Spleen (tissue), 13 donors: ENCODE measurements around the gene CTDP1. TPM values are rescaled to one million over a fixed set of nuclear protein-coding genes. Genes with fewer than 3 reads are reported as not detected.
A peak's percentile ranks its signal among the peaks of the same experiment; 100 is the strongest.

ENCODE experiments used
- DNase-seq: peaks from one replicate; pipeline ENCODE4 v3.0.0-alpha.2; 2020
- H3K27ac ChIP-seq, 8 donors: fragments of 200-600 bp; sonication (generic) in 7 of 8; 1 replicate in 4 of 8; 2 replicates in 4 of 8; pipeline versions ENCODE4 v1.5.0 to v1.8.0; 2016 to 2021; ENCODE audit warnings: inconsistent platforms in 4 of 8, mild to moderate bottlenecking in 4 of 8, moderate library complexity in 1 of 8
- H3K27me3 ChIP-seq, 7 donors: fragments of 200-600 bp; sonication (generic) in 6 of 7; replicated peaks in 1 of 7; 1 replicate in 4 of 7; 2 replicates in 3 of 7; pipeline versions ENCODE4 v1.5.0 to v1.8.0; 2016 to 2021; ENCODE audit warnings: inconsistent platforms in 3 of 7, mild to moderate bottlenecking in 1 of 7
- H3K36me3 ChIP-seq, 6 donors: fragments of 200-600 bp; sonication (generic) in 5 of 6; 1 replicate in 4 of 6; 2 replicates in 2 of 6; pipeline versions ENCODE4 v1.5.0 to v1.8.0; 2016 to 2021; ENCODE audit warnings: inconsistent platforms in 2 of 6
- H3K4me1 ChIP-seq, 6 donors: fragments of 200-600 bp; sonication (generic) in 5 of 6; 1 replicate in 3 of 6; 2 replicates in 3 of 6; pipeline versions ENCODE4 v1.5.0 to v1.8.0; 2016 to 2021; ENCODE audit warnings: inconsistent platforms in 3 of 6
- H3K4me3 ChIP-seq, 8 donors: fragments of 200-600 bp; sonication (generic) in 7 of 8; 1 replicate in 4 of 8; 2 replicates in 4 of 8; pipeline versions ENCODE4 v1.5.0 to v1.8.0; 2016 to 2021; ENCODE audit warnings: inconsistent platforms in 4 of 8, mild to moderate bottlenecking in 4 of 8, moderate library complexity in 2 of 8
- H3K9me3 ChIP-seq, 8 donors: fragments of 200-600 bp; sonication (generic) in 7 of 8; 1 replicate in 4 of 8; 2 replicates in 4 of 8; pipeline versions ENCODE4 v1.5.0 to v1.8.0; 2016 to 2021; ENCODE audit warnings: inconsistent platforms in 4 of 8
- POLR2A ChIP-seq, 3 donors: fragments of 450-650 bp; IDR thresholded peaks; one replicate each; pipeline ENCODE4 v1.5.1; 2017; ENCODE audit warnings: antibody characterized with exemption in 3 of 3, mild to moderate bottlenecking in 1 of 3
- POLR2AphosphoS5 ChIP-seq, 3 donors: sonication (generic); formaldehyde crosslinking; IDR thresholded peaks; one replicate each; pipeline ENCODE4 v1.5.1; 2017; ENCODE audit warnings: antibody characterized with exemption in 3 of 3
- WGBS, 5 donors: extraction: QIAGEN DNeasy Blood & Tissue Kit in 3 of 5; methylation state at CpG; one replicate each; pipeline versions ENCODE4 v1.1.5 to v1.1.7; 2013 to 2018; 5-methylcytosine and 5-hydroxymethylcytosine counted together
- intact Hi-C: fragments of 100-400 bp; cut with DNase I; formaldehyde crosslinking; loops from one replicate; pipeline ENCODE4 v1.15.0; 2023; ENCODE audit warnings: low total_unique reads
- long read RNA-seq, 2 donors: transcript quantifications; one replicate each; lab custom pipeline, GENCODE V29; 2026
- polyA plus RNA-seq, 3 donors: library from polyadenylated mRNA; stranded (reverse); fragments of 200-250 nt; gene quantifications; one replicate each; pipeline ENCODE4 v1.2.1, GENCODE V29; 2013
- total RNA-seq, 7 donors: library from RNA; depleted of rRNA in 3 of 7; stranded (reverse); fragments of >200 nt in 3 of 7; fragmentation: NEBNext Ultra II Directional in 4 of 7; extraction: Animal tissue kit (Norgen Biotek cat#: 25700) in 4 of 7; gene quantifications; one replicate each; pipeline versions ENCODE4 v1.1.0 to v1.2.1, GENCODE V29; 2016 to 2021
- TF ChIP-seq, protein P1 (sequence below), 11 experiments: fragments of 200-600 bp in 7 of 11; fragments of 450-650 bp in 4 of 11; sonication (generic) in 4 of 11; IDR thresholded peaks in 8 of 11; conservative IDR thresholded peaks in 3 of 11; 1 replicate in 7 of 11; 2 replicates in 4 of 11; pipeline versions ENCODE4 v1.4.0 to v1.8.0; 2016 to 2021; ENCODE audit warnings: antibody characterized with exemption in 11 of 11, inconsistent platforms in 4 of 11, mild to moderate bottlenecking in 1 of 11
- donor health status: healthy with polysubstance abuse.
- donor health status: DM: no; HTN: no; CAD: no; lungs with moderate emphysema.
- donor health status: DM: no; HTN: no; CAD: no.
- donor health status: Bipolar disorder and iron deficiency.
- donor health status: healthy.
- donor health status: DM: no; HTN: no; CAD: no.
- donor health status: DM: yes; HTN: yes; CAD: no.

Gene CTDP1, protein sequence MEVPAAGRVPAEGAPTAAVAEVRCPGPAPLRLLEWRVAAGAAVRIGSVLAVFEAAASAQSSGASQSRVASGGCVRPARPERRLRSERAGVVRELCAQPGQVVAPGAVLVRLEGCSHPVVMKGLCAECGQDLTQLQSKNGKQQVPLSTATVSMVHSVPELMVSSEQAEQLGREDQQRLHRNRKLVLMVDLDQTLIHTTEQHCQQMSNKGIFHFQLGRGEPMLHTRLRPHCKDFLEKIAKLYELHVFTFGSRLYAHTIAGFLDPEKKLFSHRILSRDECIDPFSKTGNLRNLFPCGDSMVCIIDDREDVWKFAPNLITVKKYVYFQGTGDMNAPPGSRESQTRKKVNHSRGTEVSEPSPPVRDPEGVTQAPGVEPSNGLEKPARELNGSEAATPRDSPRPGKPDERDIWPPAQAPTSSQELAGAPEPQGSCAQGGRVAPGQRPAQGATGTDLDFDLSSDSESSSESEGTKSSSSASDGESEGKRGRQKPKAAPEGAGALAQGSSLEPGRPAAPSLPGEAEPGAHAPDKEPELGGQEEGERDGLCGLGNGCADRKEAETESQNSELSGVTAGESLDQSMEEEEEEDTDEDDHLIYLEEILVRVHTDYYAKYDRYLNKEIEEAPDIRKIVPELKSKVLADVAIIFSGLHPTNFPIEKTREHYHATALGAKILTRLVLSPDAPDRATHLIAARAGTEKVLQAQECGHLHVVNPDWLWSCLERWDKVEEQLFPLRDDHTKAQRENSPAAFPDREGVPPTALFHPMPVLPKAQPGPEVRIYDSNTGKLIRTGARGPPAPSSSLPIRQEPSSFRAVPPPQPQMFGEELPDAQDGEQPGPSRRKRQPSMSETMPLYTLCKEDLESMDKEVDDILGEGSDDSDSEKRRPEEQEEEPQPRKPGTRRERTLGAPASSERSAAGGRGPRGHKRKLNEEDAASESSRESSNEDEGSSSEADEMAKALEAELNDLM
- total RNA-seq (10 to 100 TPM; 24.5 to 54.6 (median 30.5) TPM), polyA plus RNA-seq (10 to 100 TPM; 13.6 to 20.8 (median 18.0) TPM)
- long read RNA-seq, donor 1, partial matches to known transcripts, result 0 of 1 reads
- long read RNA-seq, donor 1, other reads (novel, unspliced or antisense), result 0 of 1 reads
- long read RNA-seq, donor 2, full-length matches to known transcripts, result 3 of 8 reads
- long read RNA-seq, donor 2, partial matches to known transcripts, result 5 of 8 reads
- long read RNA-seq, donor 2, other reads (novel, unspliced or antisense), result 0 of 8 reads

DNA sequence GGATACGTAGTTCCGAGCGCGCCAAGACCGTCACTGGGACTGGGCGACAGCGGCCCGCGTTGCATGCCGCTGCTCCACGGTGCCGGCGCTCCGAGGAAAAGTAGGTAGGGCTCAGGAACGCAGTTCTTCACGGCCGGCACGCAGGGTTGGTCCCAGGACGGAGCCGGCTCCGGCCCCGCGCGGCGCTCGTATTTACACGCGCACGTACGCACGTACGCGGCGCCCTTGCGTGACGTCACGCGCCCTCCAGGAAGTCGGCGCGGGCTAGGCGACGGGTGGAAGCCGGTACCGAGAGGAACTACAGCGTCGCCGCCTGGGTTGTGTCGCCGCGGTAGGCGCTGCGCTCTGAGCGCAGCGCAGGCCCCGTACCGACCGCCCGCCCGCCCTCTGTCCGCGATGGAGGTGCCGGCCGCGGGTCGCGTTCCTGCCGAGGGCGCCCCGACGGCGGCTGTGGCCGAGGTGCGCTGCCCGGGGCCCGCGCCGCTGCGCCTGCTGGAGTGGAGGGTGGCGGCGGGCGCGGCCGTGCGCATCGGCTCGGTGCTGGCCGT, at the start of gene CTDP1:
Gene CTDP1, plus strand, starts transcription at position 252 of the 548 bp plus-strand sequence. Its CDS starts 145 bp downstream, at position 397.
- DNase-seq, result peak; percentile 97
- H3K27me3 ChIP-seq, result no peaks in the 10 kb centered on the region
- H3K27ac ChIP-seq, result peak within 1 kb of the TSS; percentile 96 to 100 (median 98)
- peak within 1 kb of the TSS; percentile 92 to 100 (median 97) for H3K4me3 ChIP-seq
- no peaks in the 10 kb centered on the region for H3K9me3 ChIP-seq
- H3K36me3 ChIP-seq, result peaks cover 0 to 51% (median 2%) of the 10 kb centered on the region in 6 donors
- peaks cover 33 to 72% (median 66%) of the 10 kb centered on the region in 6 donors for H3K4me1 ChIP-seq
- 0% methylated on average over 2 to 88 of the region's 88 CpGs for WGBS, 5 donors
- intact Hi-C loops, result loop anchor here (10.0 kb wide), 1 partner anchor 265 kb away; no protein-coding TSS in a partner anchor
- TF ChIP-seq POLR2AphosphoS5 (IDR thresholded peaks at IDR 0.05) (peak; percentile 87 to 90 (median 90)), POLR2A (IDR thresholded peaks at IDR 0.05) (peak in 1 of 3 donors; percentile 71)
- TF ChIP-seq, protein P1, sequence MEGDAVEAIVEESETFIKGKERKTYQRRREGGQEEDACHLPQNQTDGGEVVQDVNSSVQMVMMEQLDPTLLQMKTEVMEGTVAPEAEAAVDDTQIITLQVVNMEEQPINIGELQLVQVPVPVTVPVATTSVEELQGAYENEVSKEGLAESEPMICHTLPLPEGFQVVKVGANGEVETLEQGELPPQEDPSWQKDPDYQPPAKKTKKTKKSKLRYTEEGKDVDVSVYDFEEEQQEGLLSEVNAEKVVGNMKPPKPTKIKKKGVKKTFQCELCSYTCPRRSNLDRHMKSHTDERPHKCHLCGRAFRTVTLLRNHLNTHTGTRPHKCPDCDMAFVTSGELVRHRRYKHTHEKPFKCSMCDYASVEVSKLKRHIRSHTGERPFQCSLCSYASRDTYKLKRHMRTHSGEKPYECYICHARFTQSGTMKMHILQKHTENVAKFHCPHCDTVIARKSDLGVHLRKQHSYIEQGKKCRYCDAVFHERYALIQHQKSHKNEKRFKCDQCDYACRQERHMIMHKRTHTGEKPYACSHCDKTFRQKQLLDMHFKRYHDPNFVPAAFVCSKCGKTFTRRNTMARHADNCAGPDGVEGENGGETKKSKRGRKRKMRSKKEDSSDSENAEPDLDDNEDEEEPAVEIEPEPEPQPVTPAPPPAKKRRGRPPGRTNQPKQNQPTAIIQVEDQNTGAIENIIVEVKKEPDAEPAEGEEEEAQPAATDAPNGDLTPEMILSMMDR (IDR thresholded peaks at IDR 0.05 in 8 of 11, conservative IDR thresholded peaks at IDR 0.05 in 3 of 11), result peak in 4 of 11 experiments; percentile 8 to 40 (median 35)

DNA sequence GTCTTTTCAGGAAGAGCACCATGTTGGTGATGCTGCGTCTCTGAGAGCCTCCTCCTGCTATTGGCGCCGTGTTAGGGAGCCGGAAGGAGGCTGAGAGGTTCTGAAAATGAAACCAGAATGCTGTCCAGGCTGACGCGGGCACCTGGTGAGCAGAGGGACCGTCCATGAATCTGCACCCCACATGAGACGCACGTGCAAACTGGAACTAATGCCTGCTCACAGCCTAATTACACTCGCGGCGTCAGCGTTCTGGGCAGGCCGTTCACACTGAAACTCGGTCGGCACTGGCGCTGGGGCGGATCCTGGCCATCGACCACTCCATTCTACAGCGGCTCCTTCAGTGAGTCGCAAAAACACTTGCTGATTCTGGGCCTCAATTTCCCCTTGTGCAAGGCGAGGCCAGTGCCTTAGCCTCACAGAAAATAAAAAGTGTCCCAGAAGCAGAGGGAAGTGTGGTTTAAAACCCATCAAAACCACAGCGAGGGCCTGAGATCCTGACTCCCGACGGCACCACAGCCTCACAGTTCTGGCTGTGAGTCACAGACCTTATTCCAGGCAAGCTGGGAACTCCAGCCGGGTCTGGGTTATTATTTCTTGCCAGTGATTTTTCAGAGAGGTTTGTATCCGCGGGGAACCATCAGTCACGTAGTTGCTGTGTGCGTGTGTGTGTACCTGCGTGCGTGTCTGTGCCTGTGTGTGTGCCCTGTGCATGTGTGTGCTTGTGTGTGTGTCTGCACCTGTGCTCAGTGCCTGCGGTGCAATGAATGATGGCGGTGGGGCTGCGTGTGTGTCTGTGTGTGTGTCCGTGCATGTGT, 49.1 kb upstream of the CTDP1 start:
- intact Hi-C loops, result no loop called here
- Histone ChIP-seq H3K27ac (no peak overlapping the region), H3K9me3 (no peaks in the 10 kb centered on the region), H3K4me1 (peaks cover 3 to 28% (median 13%) of the 10 kb centered on the region in 6 donors), H3K4me3 (no peak overlapping the region), H3K27me3 (peaks cover 0 to 33% (median 0%) of the 10 kb centered on the region in 7 donors), H3K36me3 (no peaks in the 10 kb centered on the region)
- 76 to 81% (median 80%) methylated on average over 35 to 36 of the region's 36 CpGs for WGBS, 5 donors
- DNase-seq, result peak; percentile 71
- TF ChIP-seq, protein P1 (IDR thresholded peaks at IDR 0.05 in 8 of 11, conservative IDR thresholded peaks at IDR 0.05 in 3 of 11), result no peak
- TF ChIP-seq POLR2A (IDR thresholded peaks at IDR 0.05) (no peak), POLR2AphosphoS5 (IDR thresholded peaks at IDR 0.05) (no peak)

DNA sequence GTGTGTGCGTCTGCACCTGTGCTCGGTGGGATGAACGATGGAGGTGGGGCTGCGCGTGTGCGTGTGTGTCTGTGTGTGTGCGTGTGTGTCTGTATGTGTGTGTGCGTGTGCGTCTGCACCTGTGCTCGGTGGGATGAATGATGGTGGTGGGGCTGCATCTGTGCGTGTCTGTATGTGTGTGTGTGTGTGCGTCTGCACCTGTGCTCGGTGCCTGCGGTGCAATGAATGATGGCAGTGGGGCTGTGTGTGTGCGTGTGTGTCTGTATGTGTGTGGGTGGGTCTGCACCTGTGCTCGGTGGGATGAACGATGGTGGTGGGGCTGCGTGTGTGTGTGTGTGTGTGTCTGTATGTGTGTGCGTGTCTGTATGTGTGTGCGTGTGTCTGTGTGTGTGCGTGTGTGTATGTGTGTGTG, 48.5 kb upstream of the CTDP1 start:
- TF ChIP-seq, protein P1 (IDR thresholded peaks at IDR 0.05 in 8 of 11, conservative IDR thresholded peaks at IDR 0.05 in 3 of 11), result no peak
- TF ChIP-seq POLR2A (IDR thresholded peaks at IDR 0.05), result no peak
- no peak for TF ChIP-seq POLR2AphosphoS5 (IDR thresholded peaks at IDR 0.05)
- H3K4me3 ChIP-seq, result no peak overlapping the region
- H3K36me3 ChIP-seq, result no peaks in the 10 kb centered on the region
- intact Hi-C loops, result no loop called here
- H3K27ac ChIP-seq, result no peak overlapping the region
- WGBS, 5 donors, result 92 to 96% (median 94%) methylated on average over 20 to 21 of the region's 21 CpGs
- no peaks in the 10 kb centered on the region for H3K9me3 ChIP-seq
- peaks cover 0 to 22% (median 7%) of the 10 kb centered on the region in 6 donors for H3K4me1 ChIP-seq
- DNase-seq, result no peak
- H3K27me3 ChIP-seq, result peaks cover 0 to 27% (median 0%) of the 10 kb centered on the region in 7 donors
